GM23338 (cell line): ENCODE measurements around the gene EGFL7. TPM values are rescaled to one million over a fixed set of nuclear protein-coding genes. Genes with fewer than 3 reads are reported as not detected.

Experiments
- ATAC-seq: fragments of 200-7000 bp; cut with Tn5 transposase; 3 replicates; pipeline ENCODE4 v1.9.1; 2020
- DNase-seq: peaks from one replicate; pipeline ENCODE4 v3.0.0-alpha.2; 2015; ENCODE audit warnings: low spot score
- H2AFZ ChIP-seq: fragments of 200-600 bp; sonication (generic); 2 replicates; pipeline ENCODE4 v1.8.0; 2016; ENCODE audit warnings: antibody characterized with exemption, mild to moderate bottlenecking, moderate library complexity
- H3F3A ChIP-seq: fragments of 200-600 bp; sonication (generic); replicated peaks from 2 replicates; pipeline ENCODE4 v1.8.0; 2017; ENCODE audit warnings: antibody characterized with exemption, mixed run types, low read depth
- H3K27ac ChIP-seq: fragments of 200-600 bp; sonication (generic); 2 replicates; pipeline ENCODE4 v1.6.1; 2016; ENCODE audit warnings: low read depth
- H3K27me3 ChIP-seq: fragments of 200-600 bp; sonication (generic); 2 replicates; pipeline ENCODE4 v1.8.0; 2016; ENCODE audit warnings: mild to moderate bottlenecking, mixed run types, moderate library complexity; ENCODE audit not compliant: insufficient read depth
- H3K36me3 ChIP-seq: fragments of 200-600 bp; sonication (generic); 2 replicates; pipeline ENCODE4 v1.8.0; 2016; ENCODE audit warnings: mild to moderate bottlenecking; ENCODE audit not compliant: insufficient read depth
- H3K4me1 ChIP-seq: fragments of 200-600 bp; sonication (generic); 2 replicates; pipeline ENCODE4 v1.8.0; 2016; ENCODE audit warnings: mild to moderate bottlenecking, moderate library complexity; ENCODE audit not compliant: insufficient read depth
- H3K4me2 ChIP-seq: fragments of 200-600 bp; sonication (generic); 2 replicates; pipeline ENCODE4 v1.7.1; 2017; ENCODE audit warnings: mixed run types
- H3K4me3 ChIP-seq: fragments of 200-600 bp; sonication (generic); 2 replicates; pipeline ENCODE4 v1.6.1; 2016; ENCODE audit warnings: mixed run types
- H3K79me2 ChIP-seq: fragments of 200-600 bp; sonication (generic); replicated peaks from 2 replicates; pipeline ENCODE4 v1.8.0; 2017; ENCODE audit warnings: mild to moderate bottlenecking; ENCODE audit not compliant: insufficient read depth
- H3K9me2 ChIP-seq: fragments of 200-600 bp; sonication (generic); 2 replicates; pipeline ENCODE4 v1.8.0; 2017; ENCODE audit not compliant: insufficient read depth
- H4K20me1 ChIP-seq: fragments of 200-600 bp; sonication (generic); replicated peaks from 2 replicates; pipeline ENCODE4 v1.8.0; 2017; ENCODE audit warnings: mild to moderate bottlenecking; ENCODE audit not compliant: insufficient read depth
- H3K27ac Mint-ChIP-seq: 2 replicates; pipeline ENCODE4 v1.8.0; 2020; ENCODE audit warnings: inconsistent platforms, mild to moderate bottlenecking, moderate library complexity, mixed read lengths
- H3K27me3 Mint-ChIP-seq: 3 replicates; pipeline ENCODE4 v1.8.0; 2022; ENCODE audit warnings: low read depth, mild to moderate bottlenecking, moderate library complexity, mixed read lengths, inconsistent platforms; ENCODE audit not compliant: insufficient read depth, poor library complexity
- H3K36me3 Mint-ChIP-seq: 3 replicates; pipeline ENCODE4 v1.8.0; 2021; ENCODE audit warnings: low read depth, mild to moderate bottlenecking, inconsistent platforms, moderate library complexity, mixed read lengths
- H3K4me1 Mint-ChIP-seq: 3 replicates; pipeline ENCODE4 v1.8.0; 2020; ENCODE audit warnings: mild to moderate bottlenecking, inconsistent platforms, mixed read lengths
- H3K4me3 Mint-ChIP-seq: 3 replicates; pipeline ENCODE4 v1.8.0; 2021; ENCODE audit warnings: moderate library complexity, mild to moderate bottlenecking, inconsistent platforms, mixed read lengths
- H3K9me3 Mint-ChIP-seq: 3 replicates; pipeline ENCODE4 v1.8.0; 2020; ENCODE audit warnings: moderate library complexity, mild to moderate bottlenecking, inconsistent platforms, mixed read lengths
- CREB1 ChIP-seq: fragments of 250-450 bp; sonication (Bioruptor Pico); IDR thresholded peaks from 2 replicates; pipeline ENCODE4 v1.5.0; 2020; ENCODE audit warnings: low read depth, mild to moderate bottlenecking, moderate library complexity
- EZH2 ChIP-seq: fragments of 200-600 bp; sonication (generic); IDR thresholded peaks from one replicate; pipeline ENCODE4 v1.8.0; 2017; ENCODE audit warnings: antibody characterized with exemption, mild to moderate bottlenecking, low read depth; ENCODE audit not compliant: unreplicated experiment
- JUNB ChIP-seq: IDR thresholded peaks from one replicate; pipeline ENCODE4 v1.6.1; 2016; ENCODE audit warnings: antibody characterized with exemption; ENCODE audit not compliant: unreplicated experiment
- NANOG ChIP-seq: IDR thresholded peaks from 2 replicates; pipeline ENCODE4 v1.6.1; 2016; ENCODE audit warnings: antibody characterized with exemption, borderline replicate concordance
- POLR2AphosphoS5 ChIP-seq: IDR thresholded peaks from 2 replicates; pipeline ENCODE4 v1.6.1; 2016; ENCODE audit warnings: antibody characterized with exemption, low read depth
- STAT1 ChIP-seq: IDR thresholded peaks from one replicate; pipeline ENCODE4 v1.6.1; 2016; ENCODE audit warnings: antibody characterized with exemption; ENCODE audit not compliant: unreplicated experiment
- ZNF114 ChIP-seq: fragments of 250-450 bp; sonication (Bioruptor Pico); IDR thresholded peaks from 2 replicates; pipeline ENCODE4 v1.5.0; 2020; ENCODE audit warnings: mild to moderate bottlenecking, moderate library complexity
- ZNF331 ChIP-seq: fragments of 250-450 bp; sonication (Bioruptor Pico); IDR thresholded peaks from 2 replicates; pipeline ENCODE4 v1.5.0; 2020; ENCODE audit warnings: low read depth, mild to moderate bottlenecking, moderate library complexity
- polyA plus RNA-seq: library from polyadenylated mRNA; unstranded; fragments of >200 nt; fragmentation: Nextera tagmentation; extraction: Ambion mirVana; gene quantifications from 2 replicates; pipeline ENCODE4 v1.2.1, GENCODE V29; 2016
- total RNA-seq: library from RNA; depleted of rRNA; stranded (reverse); fragments of >200 nt; shearing (Covaris generic); gene quantifications from 2 replicates; pipeline ENCODE4 v1.2.3, GENCODE V29; 2014
- TF ChIP-seq, protein P1 (sequence below): fragments of 250-450 bp; sonication (Bioruptor Pico); IDR thresholded peaks from 2 replicates; pipeline ENCODE4 v1.5.0; 2020; ENCODE audit warnings: mild to moderate bottlenecking, moderate library complexity
- TF ChIP-seq, protein P2 (sequence below): IDR thresholded peaks from 2 replicates; pipeline ENCODE4 v1.6.1; 2016; ENCODE audit warnings: antibody characterized with exemption

EGFL7 gene
- total and polyA plus RNA-seq, 2 experiments from 2014 or later, result 44.4 to 60.8 TPM

DNA sequence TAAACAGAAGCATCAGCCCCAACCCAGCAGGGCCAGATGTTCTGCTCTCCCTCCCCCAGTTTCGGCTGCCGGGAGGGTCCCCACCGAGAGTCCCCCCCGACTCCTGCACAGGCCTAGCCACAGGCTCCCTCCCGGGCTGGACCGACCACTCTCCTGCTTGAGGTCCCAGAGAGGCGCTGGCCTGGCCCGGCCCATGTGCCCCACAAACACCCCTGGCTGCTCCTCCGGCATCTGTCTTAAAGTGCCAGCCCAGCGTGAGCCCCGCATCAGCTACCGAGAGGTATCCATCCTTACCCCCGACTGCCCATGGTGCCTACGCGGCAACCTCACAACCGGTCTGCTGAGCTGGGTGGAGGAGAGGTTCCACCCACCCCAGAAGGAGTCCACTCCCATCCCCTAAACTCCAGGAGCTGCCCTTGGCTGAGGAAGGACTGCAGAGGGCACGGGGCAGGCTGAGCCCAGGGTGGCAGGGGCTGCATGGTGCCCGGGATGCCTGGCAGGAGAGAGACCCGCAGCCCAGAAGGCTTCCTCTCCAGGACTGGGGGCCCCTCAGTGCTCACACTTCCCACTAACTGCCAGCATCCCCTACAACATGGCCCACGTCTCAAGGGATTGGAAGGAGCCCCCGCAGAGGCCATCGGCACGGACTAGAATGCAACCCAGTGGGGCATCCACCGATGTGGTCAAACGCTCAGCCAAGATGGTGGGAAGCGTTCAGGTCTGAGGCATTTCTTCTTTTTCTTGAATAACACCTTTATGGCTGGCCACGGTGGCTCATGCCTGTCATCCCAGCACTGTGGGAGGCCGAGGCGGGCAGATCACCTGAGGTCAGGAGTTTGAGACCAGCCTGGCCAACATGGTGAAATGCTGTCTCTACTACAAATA, 15.6 kb upstream of the EGFL7 start (continued):
- TF ChIP-seq, protein P1, sequence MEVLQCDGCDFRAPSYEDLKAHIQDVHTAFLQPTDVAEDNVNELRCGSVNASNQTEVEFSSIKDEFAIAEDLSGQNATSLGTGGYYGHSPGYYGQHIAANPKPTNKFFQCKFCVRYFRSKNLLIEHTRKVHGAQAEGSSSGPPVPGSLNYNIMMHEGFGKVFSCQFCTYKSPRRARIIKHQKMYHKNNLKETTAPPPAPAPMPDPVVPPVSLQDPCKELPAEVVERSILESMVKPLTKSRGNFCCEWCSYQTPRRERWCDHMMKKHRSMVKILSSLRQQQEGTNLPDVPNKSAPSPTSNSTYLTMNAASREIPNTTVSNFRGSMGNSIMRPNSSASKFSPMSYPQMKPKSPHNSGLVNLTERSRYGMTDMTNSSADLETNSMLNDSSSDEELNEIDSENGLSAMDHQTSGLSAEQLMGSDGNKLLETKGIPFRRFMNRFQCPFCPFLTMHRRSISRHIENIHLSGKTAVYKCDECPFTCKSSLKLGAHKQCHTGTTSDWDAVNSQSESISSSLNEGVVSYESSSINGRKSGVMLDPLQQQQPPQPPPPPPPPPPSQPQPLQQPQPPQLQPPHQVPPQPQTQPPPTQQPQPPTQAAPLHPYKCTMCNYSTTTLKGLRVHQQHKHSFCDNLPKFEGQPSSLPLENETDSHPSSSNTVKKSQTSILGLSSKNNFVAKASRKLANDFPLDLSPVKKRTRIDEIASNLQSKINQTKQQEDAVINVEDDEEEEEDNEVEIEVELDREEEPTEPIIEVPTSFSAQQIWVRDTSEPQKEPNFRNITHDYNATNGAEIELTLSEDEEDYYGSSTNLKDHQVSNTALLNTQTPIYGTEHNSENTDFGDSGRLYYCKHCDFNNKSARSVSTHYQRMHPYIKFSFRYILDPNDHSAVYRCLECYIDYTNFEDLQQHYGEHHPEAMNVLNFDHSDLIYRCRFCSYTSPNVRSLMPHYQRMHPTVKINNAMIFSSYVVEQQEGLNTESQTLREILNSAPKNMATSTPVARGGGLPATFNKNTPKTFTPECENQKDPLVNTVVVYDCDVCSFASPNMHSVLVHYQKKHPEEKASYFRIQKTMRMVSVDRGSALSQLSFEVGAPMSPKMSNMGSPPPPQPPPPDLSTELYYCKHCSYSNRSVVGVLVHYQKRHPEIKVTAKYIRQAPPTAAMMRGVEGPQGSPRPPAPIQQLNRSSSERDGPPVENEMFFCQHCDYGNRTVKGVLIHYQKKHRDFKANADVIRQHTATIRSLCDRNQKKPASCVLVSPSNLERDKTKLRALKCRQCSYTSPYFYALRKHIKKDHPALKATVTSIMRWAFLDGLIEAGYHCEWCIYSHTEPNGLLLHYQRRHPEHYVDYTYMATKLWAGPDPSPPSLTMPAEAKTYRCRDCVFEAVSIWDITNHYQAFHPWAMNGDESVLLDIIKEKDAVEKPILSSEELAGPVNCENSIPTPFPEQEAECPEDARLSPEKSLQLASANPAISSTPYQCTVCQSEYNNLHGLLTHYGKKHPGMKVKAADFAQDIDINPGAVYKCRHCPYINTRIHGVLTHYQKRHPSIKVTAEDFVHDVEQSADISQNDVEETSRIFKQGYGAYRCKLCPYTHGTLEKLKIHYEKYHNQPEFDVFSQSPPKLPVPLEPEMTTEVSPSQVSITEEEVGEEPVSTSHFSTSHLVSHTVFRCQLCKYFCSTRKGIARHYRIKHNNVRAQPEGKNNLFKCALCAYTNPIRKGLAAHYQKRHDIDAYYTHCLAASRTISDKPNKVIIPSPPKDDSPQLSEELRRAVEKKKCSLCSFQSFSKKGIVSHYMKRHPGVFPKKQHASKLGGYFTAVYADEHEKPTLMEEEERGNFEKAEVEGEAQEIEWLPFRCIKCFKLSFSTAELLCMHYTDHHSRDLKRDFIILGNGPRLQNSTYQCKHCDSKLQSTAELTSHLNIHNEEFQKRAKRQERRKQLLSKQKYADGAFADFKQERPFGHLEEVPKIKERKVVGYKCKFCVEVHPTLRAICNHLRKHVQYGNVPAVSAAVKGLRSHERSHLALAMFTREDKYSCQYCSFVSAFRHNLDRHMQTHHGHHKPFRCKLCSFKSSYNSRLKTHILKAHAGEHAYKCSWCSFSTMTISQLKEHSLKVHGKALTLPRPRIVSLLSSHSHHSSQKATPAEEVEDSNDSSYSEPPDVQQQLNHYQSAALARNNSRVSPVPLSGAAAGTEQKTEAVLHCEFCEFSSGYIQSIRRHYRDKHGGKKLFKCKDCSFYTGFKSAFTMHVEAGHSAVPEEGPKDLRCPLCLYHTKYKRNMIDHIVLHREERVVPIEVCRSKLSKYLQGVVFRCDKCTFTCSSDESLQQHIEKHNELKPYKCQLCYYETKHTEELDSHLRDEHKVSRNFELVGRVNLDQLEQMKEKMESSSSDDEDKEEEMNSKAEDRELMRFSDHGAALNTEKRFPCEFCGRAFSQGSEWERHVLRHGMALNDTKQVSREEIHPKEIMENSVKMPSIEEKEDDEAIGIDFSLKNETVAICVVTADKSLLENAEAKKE (CRISPR knock-in tag), result no peak
- TF ChIP-seq NANOG (no peak), JUNB (no peak)
- TF ChIP-seq, protein P2, sequence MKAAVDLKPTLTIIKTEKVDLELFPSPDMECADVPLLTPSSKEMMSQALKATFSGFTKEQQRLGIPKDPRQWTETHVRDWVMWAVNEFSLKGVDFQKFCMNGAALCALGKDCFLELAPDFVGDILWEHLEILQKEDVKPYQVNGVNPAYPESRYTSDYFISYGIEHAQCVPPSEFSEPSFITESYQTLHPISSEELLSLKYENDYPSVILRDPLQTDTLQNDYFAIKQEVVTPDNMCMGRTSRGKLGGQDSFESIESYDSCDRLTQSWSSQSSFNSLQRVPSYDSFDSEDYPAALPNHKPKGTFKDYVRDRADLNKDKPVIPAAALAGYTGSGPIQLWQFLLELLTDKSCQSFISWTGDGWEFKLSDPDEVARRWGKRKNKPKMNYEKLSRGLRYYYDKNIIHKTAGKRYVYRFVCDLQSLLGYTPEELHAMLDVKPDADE, result no peak

DNA sequence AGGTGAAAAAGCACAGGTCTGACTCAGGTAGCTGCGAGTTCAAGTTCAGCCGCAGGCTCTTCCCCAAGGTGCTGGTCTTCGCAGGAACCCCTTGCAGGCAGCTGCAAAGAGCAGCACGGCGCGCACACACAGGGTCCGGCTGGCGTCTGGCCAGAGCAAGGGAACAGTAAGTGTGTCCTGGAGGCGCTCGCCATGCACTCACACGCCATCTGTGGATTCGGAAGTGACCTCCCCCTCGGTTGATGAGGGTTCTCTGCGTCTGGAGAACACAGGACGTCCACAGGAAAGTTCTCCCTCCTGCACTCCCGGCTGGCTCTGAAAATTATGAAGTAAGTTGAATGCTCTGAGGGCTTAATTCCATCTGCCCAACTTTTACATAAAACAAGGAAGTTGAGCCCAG, 14.0 kb upstream of the EGFL7 start:
- H3K4me1 ChIP-seq, result no peaks in the 10 kb centered on the region; the same call in 1 of the 2 replicates
- H3K36me3 Mint-ChIP-seq, result no peaks in the 10 kb centered on the region
- H3K36me3 ChIP-seq, result no peaks in the 10 kb centered on the region
- no peaks in the 10 kb centered on the region for H3K27me3 ChIP-seq
- H2AFZ ChIP-seq, result no peak overlapping the region
- no peak overlapping the region for H3K4me3 ChIP-seq
- DNase-seq (no peak), ATAC-seq (no peak)
- H3K27ac Mint-ChIP-seq, result no peak overlapping the region
- no peaks in the 10 kb centered on the region for H3F3A ChIP-seq
- H3K4me2 ChIP-seq, result no peak overlapping the region
- no peaks in the 10 kb centered on the region for H3K9me2 ChIP-seq
- no peaks in the 10 kb centered on the region for H4K20me1 ChIP-seq
- no peaks in the 10 kb centered on the region for H3K79me2 ChIP-seq
- H3K27me3 Mint-ChIP-seq, result peaks cover 2% of the 10 kb centered on the region
- no peak overlapping the region for H3K27ac ChIP-seq
- no peak overlapping the region for H3K4me3 Mint-ChIP-seq
- H3K4me1 Mint-ChIP-seq, result peaks cover 3% of the 10 kb centered on the region; the same call in 1 of the 3 replicates
- H3K9me3 Mint-ChIP-seq, result no peaks in the 10 kb centered on the region
- TF ChIP-seq POLR2AphosphoS5 (no peak), EZH2 (no peak), ZNF331 (CRISPR knock-in tag) (no peak), ZNF114 (CRISPR knock-in tag) (no peak), STAT1 (no peak), CREB1 (CRISPR knock-in tag) (no peak)
